HG02840 (cell line): ENCODE measurements around the gene GALNS.
"Not testable (repeated sequence)": the region's sequence is repeated elsewhere in the genome, so short reads cannot be mapped to it uniquely, and the experiment has no call there.

Experiments used
- ATAC-seq: cut with Tn5 transposase; IDR thresholded peaks from one replicate; pipeline ENCODE4 v1.9.1; 2021; ENCODE audit warnings: mild to moderate bottlenecking, moderate library complexity, moderate number of reproducible peaks; ENCODE audit not compliant: unreplicated experiment, low FRiP score

The GALNS gene

GRCh38 chr16:88774544-88775393 lies 82.0 kb downstream of the GALNS start:
- ATAC-seq, result no peak

GRCh38 chr16:88773812-88774291 lies 82.9 kb downstream of the GALNS start:
- no peak for ATAC-seq

GRCh38 chr16:88772871-88773811 lies 83.6 kb downstream of the GALNS start:
- no peak for ATAC-seq

GRCh38 chr16:88771781-88772180 lies 85.0 kb downstream of the GALNS start:
- ATAC-seq, result not testable (repeated sequence)

- no peak for ATAC-seq
Measured at GRCh38 chr16:88771294-88771772, 85.4 kb downstream of the GALNS start.

- no peak for ATAC-seq
Measured at GRCh38 chr16:88770461-88771293, 86.1 kb downstream of the GALNS start.

- no peak for ATAC-seq
Measured at GRCh38 chr16:88769617-88770460, 86.9 kb downstream of the GALNS start.

- no peak for ATAC-seq
Measured at GRCh38 chr16:88768071-88768783, 88.5 kb downstream of the GALNS start.

- no peak for ATAC-seq
Measured at GRCh38 chr16:88767546-88768070, 89.1 kb downstream of the GALNS start.

GRCh38 chr16:88766975-88767374 lies 89.8 kb downstream of the GALNS start:
- no peak for ATAC-seq

- no peak for ATAC-seq
Measured at GRCh38 chr16:88764913-88765349, 91.8 kb downstream of the GALNS start.

- ATAC-seq, result no peak
Measured at GRCh38 chr16:88764080-88764479, 92.7 kb downstream of the GALNS start.
